NCI-H1417 (cell line): Measurements from ENCODE around the gene CELSR1.
"Not testable (repeated sequence)": the region's sequence is repeated elsewhere in the genome, so short reads cannot be mapped to it uniquely, and the experiment has no call there.

Source experiments
- DNase-seq, 3 experiments: peaks; one replicate each; lab custom pipeline; 2025; lab: John Stamatoyannopoulos, UW

Gene CELSR1

GRCh38 chr22:46534901-46535630 is 2.4 kb downstream of the CELSR1 start:
- no peak for DNase-seq

GRCh38 chr22:46534177-46534776 is 3.1 kb downstream of the CELSR1 start:
- DNase-seq = no peak

- DNase-seq = no peak
Measured at GRCh38 chr22:46533070-46533833, 4.2 kb downstream of the CELSR1 start.

- DNase-seq = no peak
Measured at GRCh38 chr22:46532416-46532815, 5.0 kb downstream of the CELSR1 start.

- DNase-seq = no peak
Measured at GRCh38 chr22:46531581-46532175, 5.7 kb downstream of the CELSR1 start.

- peak in 1 of 3 experiments; percentile 1 for DNase-seq
Measured at GRCh38 chr22:46528121-46528610, 9.3 kb downstream of the CELSR1 start.

GRCh38 chr22:46526244-46526839 is 11.1 kb downstream of the CELSR1 start:
- DNase-seq = no peak

- no peak for DNase-seq
Measured at GRCh38 chr22:46525389-46526243, 11.8 kb downstream of the CELSR1 start.

- DNase-seq = no peak
Measured at GRCh38 chr22:46524203-46524740, 13.1 kb downstream of the CELSR1 start.

GRCh38 chr22:46522797-46523196 is 14.6 kb downstream of the CELSR1 start:
- DNase-seq = peak in 1 of 3 experiments; percentile 2

GRCh38 chr22:46521994-46522393 is 15.4 kb downstream of the CELSR1 start:
- DNase-seq = no peak

GRCh38 chr22:46520880-46521279 is 16.5 kb downstream of the CELSR1 start:
- DNase-seq = no peak

- DNase-seq = no peak
Measured at GRCh38 chr22:46519377-46519776, 18.0 kb downstream of the CELSR1 start.

- DNase-seq = no peak
Measured at GRCh38 chr22:46518542-46519325, 18.7 kb downstream of the CELSR1 start.

- no peak for DNase-seq
Measured at GRCh38 chr22:46518038-46518437, 19.4 kb downstream of the CELSR1 start.

GRCh38 chr22:46517255-46517761 is 20.1 kb downstream of the CELSR1 start:
- DNase-seq = no peak

- no peak for DNase-seq
Measured at GRCh38 chr22:46516638-46517037, 20.8 kb downstream of the CELSR1 start.

- not testable (repeated sequence) for DNase-seq
Measured at GRCh38 chr22:46516112-46516487, 21.3 kb downstream of the CELSR1 start.

- DNase-seq = no peak
Measured at GRCh38 chr22:46515208-46516111, 22.0 kb downstream of the CELSR1 start.
